Measurements from ENCODE around the gene SRA1.
"Not testable (repeated sequence)": the region's sequence is repeated elsewhere in the genome, so short reads cannot be mapped to it uniquely, and the experiment has no call there.

Gene SRA1

GRCh38 chr5:140557136-140557805 is at the start of gene SRA1:
TSS of gene SRA1 (minus strand) at chr5:140557473. CDS start at chr5:140557452, 21 bp downstream.
- Histone ChIP-seq H3K4me2 (ENCODE audit: low read length) (peak within 1 kb of the TSS; percentile 100), H3K4me3 (ENCODE audit: low read length) (peak within 1 kb of the TSS; percentile 92), H3K9me3 (ENCODE audit: insufficient read depth, low read length) (no peaks in the 10 kb centered on the region), H4K20me1 (ENCODE audit: insufficient read depth, low read length) (peaks cover 7% of the 10 kb centered on the region), H3K9ac (ENCODE audit: low read length) (peak within 1 kb of the TSS; percentile 89), H3K79me2 (ENCODE audit: low read length) (peaks cover 49% of the 10 kb centered on the region), H3K36me3 (replicated peaks; ENCODE audit: low read depth, low read length) (peaks cover 13% of the 10 kb centered on the region), H3K4me1 (ENCODE audit: low read length) (peaks cover 44% of the 10 kb centered on the region), H2AFZ (ENCODE audit: low read depth, low read length) (no peak within 1 kb of the TSS), H3K27me3 (ENCODE audit: low read depth, low read length) (no peaks in the 10 kb centered on the region), H3K27ac (ENCODE audit: low read length) (peak within 1 kb of the TSS; percentile 64)
- no peak for TF ChIP-seq EZH2phosphoT487 (IDR thresholded peaks at IDR 0.05; ENCODE audit: low read depth)
- TF ChIP-seq, protein P1, sequence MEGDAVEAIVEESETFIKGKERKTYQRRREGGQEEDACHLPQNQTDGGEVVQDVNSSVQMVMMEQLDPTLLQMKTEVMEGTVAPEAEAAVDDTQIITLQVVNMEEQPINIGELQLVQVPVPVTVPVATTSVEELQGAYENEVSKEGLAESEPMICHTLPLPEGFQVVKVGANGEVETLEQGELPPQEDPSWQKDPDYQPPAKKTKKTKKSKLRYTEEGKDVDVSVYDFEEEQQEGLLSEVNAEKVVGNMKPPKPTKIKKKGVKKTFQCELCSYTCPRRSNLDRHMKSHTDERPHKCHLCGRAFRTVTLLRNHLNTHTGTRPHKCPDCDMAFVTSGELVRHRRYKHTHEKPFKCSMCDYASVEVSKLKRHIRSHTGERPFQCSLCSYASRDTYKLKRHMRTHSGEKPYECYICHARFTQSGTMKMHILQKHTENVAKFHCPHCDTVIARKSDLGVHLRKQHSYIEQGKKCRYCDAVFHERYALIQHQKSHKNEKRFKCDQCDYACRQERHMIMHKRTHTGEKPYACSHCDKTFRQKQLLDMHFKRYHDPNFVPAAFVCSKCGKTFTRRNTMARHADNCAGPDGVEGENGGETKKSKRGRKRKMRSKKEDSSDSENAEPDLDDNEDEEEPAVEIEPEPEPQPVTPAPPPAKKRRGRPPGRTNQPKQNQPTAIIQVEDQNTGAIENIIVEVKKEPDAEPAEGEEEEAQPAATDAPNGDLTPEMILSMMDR (IDR thresholded peaks at IDR 0.05; ENCODE audit: low read depth, low read length) = no peak

DNA sequence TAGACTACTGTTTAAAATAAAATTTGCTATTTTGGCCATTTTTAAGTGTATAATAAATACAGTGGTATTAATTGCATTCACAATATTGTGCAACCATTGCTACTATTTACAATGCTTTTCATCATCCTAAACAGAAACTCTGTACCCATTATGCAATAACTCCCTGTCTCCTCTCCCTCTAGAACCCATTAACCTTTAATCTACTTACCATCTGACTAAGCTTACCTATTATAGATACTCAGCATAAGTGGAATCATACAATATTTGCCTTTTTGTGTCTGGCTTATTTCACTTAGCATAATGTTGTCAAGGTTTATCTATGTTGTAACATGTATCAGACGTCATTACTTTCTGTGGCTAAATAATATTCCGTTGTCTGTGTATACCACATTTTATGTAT is 49.8 kb upstream of the SRA1 start:
- no peak overlapping the region for H3K4me3 ChIP-seq (ENCODE audit: low read length)
- H3K9ac ChIP-seq (ENCODE audit: low read length) = no peak overlapping the region
- H3K4me2 ChIP-seq (ENCODE audit: low read length) = no peak overlapping the region
- H3K4me1 ChIP-seq (ENCODE audit: low read length) = peaks cover 4% of the 10 kb centered on the region; the same call in 1 of the 2 replicates
- H3K27ac ChIP-seq (ENCODE audit: low read length) = no peak overlapping the region
- H2AFZ ChIP-seq (ENCODE audit: low read depth, low read length) = no peak overlapping the region
- no peaks in the 10 kb centered on the region for H3K36me3 ChIP-seq (replicated peaks; ENCODE audit: low read depth, low read length)
- H3K27me3 ChIP-seq (ENCODE audit: low read depth, low read length) = no peaks in the 10 kb centered on the region
- no peak for TF ChIP-seq EZH2phosphoT487 (IDR thresholded peaks at IDR 0.05; ENCODE audit: low read depth)
- no peaks in the 10 kb centered on the region for H4K20me1 ChIP-seq (ENCODE audit: insufficient read depth, low read length)
- H3K9me3 ChIP-seq (ENCODE audit: insufficient read depth, low read length) = no peaks in the 10 kb centered on the region
- no peaks in the 10 kb centered on the region for H3K79me2 ChIP-seq (ENCODE audit: low read length)

GRCh38 chr5:140605879-140606278 is 48.6 kb upstream of the SRA1 start:
- Histone ChIP-seq H3K4me1 (ENCODE audit: low read length) (no peaks in the 10 kb centered on the region), H4K20me1 (ENCODE audit: insufficient read depth, low read length) (no peaks in the 10 kb centered on the region), H3K27me3 (ENCODE audit: low read depth, low read length) (no peaks in the 10 kb centered on the region), H3K9ac (ENCODE audit: low read length) (no peak overlapping the region), H3K9me3 (ENCODE audit: insufficient read depth, low read length) (no peaks in the 10 kb centered on the region), H3K36me3 (replicated peaks; ENCODE audit: low read depth, low read length) (no peaks in the 10 kb centered on the region), H3K4me3 (ENCODE audit: low read length) (no peak overlapping the region), H3K27ac (ENCODE audit: low read length) (no peak overlapping the region), H3K4me2 (ENCODE audit: low read length) (no peak overlapping the region), H3K79me2 (ENCODE audit: low read length) (no peaks in the 10 kb centered on the region), H2AFZ (ENCODE audit: low read depth, low read length) (no peak overlapping the region)
- TF ChIP-seq, protein P1 (IDR thresholded peaks at IDR 0.05; ENCODE audit: low read depth, low read length) = no peak
- no peak for TF ChIP-seq EZH2phosphoT487 (IDR thresholded peaks at IDR 0.05; ENCODE audit: low read depth)

- Histone ChIP-seq H3K4me3 (ENCODE audit: low read length) (no peak overlapping the region), H3K36me3 (replicated peaks; ENCODE audit: low read depth, low read length) (no peaks in the 10 kb centered on the region), H3K79me2 (ENCODE audit: low read length) (no peaks in the 10 kb centered on the region), H3K9me3 (ENCODE audit: insufficient read depth, low read length) (no peaks in the 10 kb centered on the region), H3K9ac (ENCODE audit: low read length) (no peak overlapping the region), H2AFZ (ENCODE audit: low read depth, low read length) (no peak overlapping the region), H4K20me1 (ENCODE audit: insufficient read depth, low read length) (no peaks in the 10 kb centered on the region), H3K27me3 (ENCODE audit: low read depth, low read length) (no peaks in the 10 kb centered on the region), H3K27ac (ENCODE audit: low read length) (no peak overlapping the region), H3K4me2 (ENCODE audit: low read length) (no peak overlapping the region), H3K4me1 (ENCODE audit: low read length) (no peaks in the 10 kb centered on the region)
- TF ChIP-seq, protein P1 (IDR thresholded peaks at IDR 0.05; ENCODE audit: low read depth, low read length) = no peak
- no peak for TF ChIP-seq EZH2phosphoT487 (IDR thresholded peaks at IDR 0.05; ENCODE audit: low read depth)
Measured at GRCh38 chr5:140603734-140604133, 46.5 kb upstream of the SRA1 start.

DNA sequence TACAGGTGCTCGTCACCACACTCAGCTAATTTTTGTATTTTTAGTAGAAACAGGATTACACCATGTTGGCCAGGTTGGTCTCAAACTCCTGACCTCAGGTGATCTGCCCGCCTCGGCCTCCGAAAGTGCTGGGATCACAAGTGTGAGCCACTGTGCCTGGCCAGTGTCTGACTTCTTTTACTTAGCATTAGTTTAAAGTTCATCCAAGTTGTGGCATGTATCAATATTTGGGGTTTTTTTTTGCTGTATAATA is 46.1 kb upstream of the SRA1 start:
- not testable (repeated sequence) for H3K36me3 ChIP-seq (replicated peaks; ENCODE audit: low read depth, low read length); H3K79me2 ChIP-seq (ENCODE audit: low read length); H3K4me2 ChIP-seq (ENCODE audit: low read length); H3K27ac ChIP-seq (ENCODE audit: low read length); H3K9me3 ChIP-seq (ENCODE audit: insufficient read depth, low read length); H3K9ac ChIP-seq (ENCODE audit: low read length); H3K27me3 ChIP-seq (ENCODE audit: low read depth, low read length); H4K20me1 ChIP-seq (ENCODE audit: insufficient read depth, low read length); H2AFZ ChIP-seq (ENCODE audit: low read depth, low read length); H3K4me1 ChIP-seq (ENCODE audit: low read length); H3K4me3 ChIP-seq (ENCODE audit: low read length)

Data from OCI-LY3 (cell line).